Bladder microvascular endothelial cell (primary cell): ENCODE measurements around the gene NUP43. TPM values are rescaled to one million over a fixed set of nuclear protein-coding genes. Genes with fewer than 3 reads are reported as not detected.

Experiments
- total RNA-seq: library from RNA; depleted of rRNA; stranded (reverse); fragments of >200 nt; gene quantifications from 2 replicates; pipeline ENCODE4 v1.2.3, GENCODE V29; 2014

Gene NUP43, protein sequence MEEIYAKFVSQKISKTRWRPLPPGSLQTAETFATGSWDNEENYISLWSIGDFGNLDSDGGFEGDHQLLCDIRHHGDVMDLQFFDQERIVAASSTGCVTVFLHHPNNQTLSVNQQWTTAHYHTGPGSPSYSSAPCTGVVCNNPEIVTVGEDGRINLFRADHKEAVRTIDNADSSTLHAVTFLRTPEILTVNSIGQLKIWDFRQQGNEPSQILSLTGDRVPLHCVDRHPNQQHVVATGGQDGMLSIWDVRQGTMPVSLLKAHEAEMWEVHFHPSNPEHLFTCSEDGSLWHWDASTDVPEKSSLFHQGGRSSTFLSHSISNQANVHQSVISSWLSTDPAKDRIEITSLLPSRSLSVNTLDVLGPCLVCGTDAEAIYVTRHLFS
- 17.0 and 26.1 TPM in 2 replicates for total RNA-seq

DNA sequence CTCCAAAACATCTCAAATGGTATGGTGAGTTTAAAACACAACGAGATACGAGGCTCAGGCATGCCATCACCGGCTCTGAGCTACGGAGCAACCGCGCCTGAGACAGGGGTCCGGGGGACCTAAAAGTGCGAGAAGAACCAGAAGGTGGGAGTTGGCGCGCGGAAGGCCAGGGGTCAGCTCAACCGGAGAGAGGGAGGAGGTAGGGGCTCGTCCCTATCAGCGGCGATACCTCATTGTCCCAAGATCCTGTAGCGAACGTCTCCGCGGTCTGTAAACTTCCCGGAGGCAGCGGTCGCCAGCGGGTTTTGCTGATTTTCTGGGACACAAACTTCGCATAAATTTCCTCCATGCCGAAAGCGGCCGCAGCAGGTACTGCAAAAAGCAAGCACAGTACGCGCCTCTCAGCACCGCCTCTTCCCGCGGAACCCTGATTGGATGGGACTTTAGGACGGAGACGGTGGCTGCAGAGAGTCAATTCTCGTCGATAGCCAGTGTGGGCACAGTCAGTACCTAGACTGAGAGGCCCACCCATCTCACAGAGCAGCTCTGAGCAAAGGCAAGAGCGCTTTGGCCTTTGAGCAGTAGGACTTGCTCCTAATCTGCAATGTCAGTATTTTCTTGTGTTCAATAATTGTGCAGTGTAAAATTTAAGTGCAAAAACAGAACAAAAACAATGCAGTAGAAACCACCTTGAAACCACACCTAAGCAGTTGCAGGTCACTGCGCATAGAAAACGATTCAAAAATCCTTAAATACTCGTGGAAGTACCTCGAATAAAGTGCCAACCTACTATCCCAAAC lies at the start of gene NUP43:
Gene NUP43 (minus strand): TSS at position 383 of the 800 bp plus-strand sequence. CDS start 34 bp downstream, at position 349.

DNA sequence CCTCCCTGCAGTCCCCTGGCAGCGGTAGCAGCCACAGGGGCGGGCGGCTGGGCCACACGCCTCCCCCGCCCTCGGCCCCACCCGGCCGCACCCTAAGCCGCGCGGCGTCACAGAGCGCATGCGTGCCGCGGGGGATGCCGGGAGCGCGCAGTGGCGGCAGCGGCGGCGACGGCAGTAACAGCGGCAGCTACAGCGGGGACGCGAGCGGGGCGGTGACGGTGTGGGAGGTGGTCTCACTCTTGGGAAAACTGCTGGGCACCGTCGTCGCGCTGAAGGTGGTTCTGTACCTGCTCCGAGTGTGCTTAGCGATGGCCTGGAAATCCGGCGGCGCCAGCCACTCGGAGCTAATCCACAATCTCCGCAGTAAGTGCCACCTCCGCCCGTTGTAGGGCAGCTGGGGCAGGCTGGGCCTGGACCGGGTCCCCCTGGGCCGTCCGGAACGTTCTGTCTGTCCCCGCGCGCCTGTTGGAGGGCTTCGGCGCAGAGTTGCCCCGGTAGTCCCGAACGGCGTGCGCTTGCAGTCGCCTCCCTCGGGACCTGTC lies 3.3 kb upstream of the NUP43 start, which contains the start of gene PCMT1:
Gene PCMT1 (plus strand): TSS at position 148 of the 542 bp plus-strand sequence. CDS start 161 bp downstream, at position 309.

DNA sequence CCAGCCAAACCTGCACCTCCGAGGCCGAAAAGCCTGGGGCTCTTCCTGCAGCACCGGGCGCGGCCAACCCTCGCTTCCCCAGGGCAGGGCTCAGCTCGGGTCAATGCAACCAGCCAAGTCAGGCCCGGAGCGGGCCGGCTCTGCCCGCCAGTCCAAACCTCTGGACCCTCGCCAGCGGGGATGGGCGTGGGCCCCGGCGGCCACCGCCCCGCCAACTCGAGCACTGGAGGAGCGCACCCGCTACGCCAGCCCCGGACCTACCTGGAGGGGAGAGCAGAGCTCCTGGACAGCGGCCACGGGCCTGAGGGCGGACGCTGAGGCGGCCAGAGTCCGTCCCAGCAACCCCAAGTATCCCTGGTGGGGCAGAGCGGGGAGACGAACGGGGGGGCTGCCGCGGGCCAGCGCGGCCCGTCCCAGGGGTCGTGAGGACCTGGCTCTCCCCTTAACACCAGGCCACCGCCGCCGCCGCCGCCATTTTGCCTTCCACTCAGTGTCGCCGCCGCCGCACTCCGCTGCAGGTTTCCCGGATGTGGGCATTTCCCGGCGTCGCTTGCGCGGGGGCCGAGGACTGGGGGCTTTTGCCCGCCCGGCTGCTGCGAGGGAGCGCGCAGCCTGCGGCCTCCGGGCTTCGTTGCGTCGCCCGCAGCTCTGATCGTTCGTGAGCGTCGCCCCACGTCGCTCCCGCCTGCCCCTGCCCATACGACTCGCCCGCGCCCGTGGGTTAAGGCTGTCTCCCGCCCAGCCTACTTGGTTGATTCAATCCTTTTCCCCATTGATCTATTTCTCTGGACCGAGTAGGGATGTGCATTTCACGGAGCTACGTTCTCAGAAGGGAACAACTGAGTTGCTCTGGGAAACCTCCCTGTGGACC lies 28.5 kb downstream of the NUP43 start, which contains the start of gene LATS1:
Gene LATS1 (minus strand): TSS at position 514 of the 871 bp plus-strand sequence. CDS start 15,975 bp downstream, outside the sequence.

Other genes starting within 250 kb of the NUP43 start
- gene PPIL4, start 200.5 kb downstream of the NUP43 start, total RNA-seq: 16.2 and 31.0 TPM in 2 replicates
- 29.8 and 48.5 TPM in 2 replicates for gene GINM1, start 180.2 kb downstream of the NUP43 start, total RNA-seq
- 20.4 and 23.9 TPM in 2 replicates for gene KATNA1, start 97.8 kb downstream of the NUP43 start, total RNA-seq
- 5.2 and 12.9 TPM in 2 replicates for gene LATS1, start 28.4 kb downstream of the NUP43 start, total RNA-seq
- gene PCMT1, start 3.2 kb upstream of the NUP43 start, total RNA-seq: 102 and 115 TPM in 2 replicates
- 12.0 and 24.0 TPM in 2 replicates for gene LRP11, start 117.8 kb upstream of the NUP43 start, total RNA-seq
- gene RAET1E, start 151.6 kb upstream of the NUP43 start, total RNA-seq: 0.16 TPM in 1 of 2 replicates, not detected in the other
- 0.44 and 0.65 TPM in 2 replicates for gene RAET1G, start 176.6 kb upstream of the NUP43 start, total RNA-seq
- gene ULBP2, start 195.5 kb upstream of the NUP43 start, total RNA-seq: 4.7 TPM in 2 replicates
- gene ULBP1, start 217.4 kb upstream of the NUP43 start, total RNA-seq: 0.16 and 0.25 TPM in 2 replicates